AG04450 (cell line): ENCODE results near the gene TMEM130. TPM values are rescaled to one million over a fixed set of nuclear protein-coding genes. Genes with fewer than 3 reads are reported as not detected.

Source experiments
- CTCF ChIA-PET: fragments of 300-600, 350-600 bp; formaldehyde crosslinking; extraction: SDS; loops from one replicate; lab custom pipeline; 2022; ENCODE audit warnings: antibody characterized with exemption, inconsistent platforms; lab: Charles Lee
- POLR2A ChIA-PET: fragments of 350-600 bp; formaldehyde crosslinking; extraction: SDS; loops from one replicate; lab custom pipeline; 2021; ENCODE audit warnings: antibody characterized with exemption, inconsistent platforms; lab: Yijun Ruan, JAX
- DNase-seq: peaks from one replicate; pipeline ENCODE4 v3.0.0-alpha.2; 2011; ENCODE audit warnings: low read depth, low spot score
- H3K27ac ChIP-seq: one replicate; pipeline ENCODE4 v1.5.1; 2012; ENCODE audit warnings: low read depth, low read length, control low read depth
- H3K27me3 ChIP-seq: one replicate; pipeline ENCODE4 v1.6.0; 2012; ENCODE audit warnings: low read length; ENCODE audit not compliant: control insufficient read depth, insufficient read depth
- H3K4me3 ChIP-seq: 2 replicates; pipeline ENCODE4 v1.5.1; 2011; ENCODE audit warnings: mild to moderate bottlenecking, low read depth, low read length, control low read depth
- H3K9me3 ChIP-seq: 2 replicates; pipeline ENCODE4 v1.5.1; 2012; ENCODE audit warnings: low read length; ENCODE audit not compliant: control insufficient read depth, insufficient read depth
- polyA plus RNA-seq: library from polyadenylated mRNA; depleted of rRNA; stranded (reverse); fragments of >200 nt; gene quantifications from 2 replicates; pipeline ENCODE4 v1.2.3, GENCODE V29; 2011
- TF ChIP-seq, protein P1 (sequence below): IDR thresholded peaks from 2 replicates; pipeline ENCODE4 v1.5.1; 2011; ENCODE audit warnings: low read depth, low read length, control low read depth, inconsistent platforms

Gene TMEM130
- polyA plus RNA-seq, 1 experiment: 7.0 TPM

DNA sequence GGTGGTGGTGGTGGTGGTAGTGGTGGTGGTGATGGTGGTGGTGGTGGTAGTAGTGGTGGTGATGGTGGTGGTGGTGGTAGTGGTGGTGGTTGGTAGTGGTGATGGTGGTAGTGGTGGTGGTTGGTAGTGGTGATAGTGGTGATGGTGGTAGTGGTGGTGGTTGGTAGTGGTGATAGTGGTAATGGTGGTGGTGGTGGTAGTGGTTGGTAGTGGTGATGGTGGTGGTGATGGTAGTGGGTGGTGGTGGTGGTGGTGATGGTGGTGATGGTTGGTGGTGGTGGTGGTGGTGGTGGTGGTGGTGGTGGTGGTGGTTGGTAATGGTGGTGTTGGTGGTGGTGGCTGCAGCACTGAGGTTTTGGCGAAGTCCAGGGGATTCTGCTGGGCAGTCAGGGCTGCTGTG, 58.5 kb downstream of the TMEM130 start:
- no peak overlapping the region for H3K4me3 ChIP-seq
- ChIA-PET POLR2A (no interaction called here), CTCF (no interaction called here)
- no peak overlapping the region for H3K27ac ChIP-seq
- peaks cover 11% of the 10 kb centered on the region for H3K9me3 ChIP-seq
- DNase-seq: no peak
- H3K27me3 ChIP-seq: no peaks in the 10 kb centered on the region
- TF ChIP-seq, protein P1, sequence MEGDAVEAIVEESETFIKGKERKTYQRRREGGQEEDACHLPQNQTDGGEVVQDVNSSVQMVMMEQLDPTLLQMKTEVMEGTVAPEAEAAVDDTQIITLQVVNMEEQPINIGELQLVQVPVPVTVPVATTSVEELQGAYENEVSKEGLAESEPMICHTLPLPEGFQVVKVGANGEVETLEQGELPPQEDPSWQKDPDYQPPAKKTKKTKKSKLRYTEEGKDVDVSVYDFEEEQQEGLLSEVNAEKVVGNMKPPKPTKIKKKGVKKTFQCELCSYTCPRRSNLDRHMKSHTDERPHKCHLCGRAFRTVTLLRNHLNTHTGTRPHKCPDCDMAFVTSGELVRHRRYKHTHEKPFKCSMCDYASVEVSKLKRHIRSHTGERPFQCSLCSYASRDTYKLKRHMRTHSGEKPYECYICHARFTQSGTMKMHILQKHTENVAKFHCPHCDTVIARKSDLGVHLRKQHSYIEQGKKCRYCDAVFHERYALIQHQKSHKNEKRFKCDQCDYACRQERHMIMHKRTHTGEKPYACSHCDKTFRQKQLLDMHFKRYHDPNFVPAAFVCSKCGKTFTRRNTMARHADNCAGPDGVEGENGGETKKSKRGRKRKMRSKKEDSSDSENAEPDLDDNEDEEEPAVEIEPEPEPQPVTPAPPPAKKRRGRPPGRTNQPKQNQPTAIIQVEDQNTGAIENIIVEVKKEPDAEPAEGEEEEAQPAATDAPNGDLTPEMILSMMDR: no peak

DNA sequence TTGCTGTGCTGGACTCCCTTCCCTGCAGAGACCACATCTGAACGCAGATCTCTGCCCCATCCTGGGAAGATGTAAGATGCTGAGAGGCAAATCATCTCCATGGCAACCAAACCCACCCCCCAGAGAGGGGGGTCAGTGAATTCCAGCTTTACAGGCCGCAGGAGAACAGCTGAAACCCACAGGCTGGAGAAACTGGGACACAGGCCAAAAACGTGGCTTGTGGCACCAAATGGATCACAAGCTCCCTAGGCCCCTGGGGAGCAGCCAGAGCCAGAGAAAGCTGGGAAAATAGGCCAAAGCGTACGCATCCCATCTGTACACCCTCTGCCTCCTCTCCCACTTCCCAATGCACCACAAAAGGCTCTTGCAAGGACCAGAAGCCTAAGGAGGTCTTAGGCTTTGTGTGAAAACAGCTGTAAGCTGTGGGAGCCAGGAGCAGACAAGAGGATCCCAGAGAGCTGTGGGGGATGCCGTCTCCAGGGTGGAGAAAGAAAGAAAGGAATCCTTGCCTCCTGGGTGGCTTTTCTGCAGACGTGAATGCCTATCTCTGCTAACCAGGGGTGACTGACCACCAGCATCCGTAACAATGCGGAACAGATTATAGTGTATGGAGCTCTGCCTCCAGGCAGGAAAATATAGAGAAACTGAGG, 59.5 kb downstream of the TMEM130 start:
- Histone ChIP-seq H3K27me3 (no peaks in the 10 kb centered on the region), H3K9me3 (peaks cover 11% of the 10 kb centered on the region), H3K4me3 (no peak overlapping the region), H3K27ac (no peak overlapping the region)
- ChIA-PET CTCF (no interaction called here), POLR2A (no interaction called here)
- TF ChIP-seq, protein P1: no peak
- no peak for DNase-seq

DNA sequence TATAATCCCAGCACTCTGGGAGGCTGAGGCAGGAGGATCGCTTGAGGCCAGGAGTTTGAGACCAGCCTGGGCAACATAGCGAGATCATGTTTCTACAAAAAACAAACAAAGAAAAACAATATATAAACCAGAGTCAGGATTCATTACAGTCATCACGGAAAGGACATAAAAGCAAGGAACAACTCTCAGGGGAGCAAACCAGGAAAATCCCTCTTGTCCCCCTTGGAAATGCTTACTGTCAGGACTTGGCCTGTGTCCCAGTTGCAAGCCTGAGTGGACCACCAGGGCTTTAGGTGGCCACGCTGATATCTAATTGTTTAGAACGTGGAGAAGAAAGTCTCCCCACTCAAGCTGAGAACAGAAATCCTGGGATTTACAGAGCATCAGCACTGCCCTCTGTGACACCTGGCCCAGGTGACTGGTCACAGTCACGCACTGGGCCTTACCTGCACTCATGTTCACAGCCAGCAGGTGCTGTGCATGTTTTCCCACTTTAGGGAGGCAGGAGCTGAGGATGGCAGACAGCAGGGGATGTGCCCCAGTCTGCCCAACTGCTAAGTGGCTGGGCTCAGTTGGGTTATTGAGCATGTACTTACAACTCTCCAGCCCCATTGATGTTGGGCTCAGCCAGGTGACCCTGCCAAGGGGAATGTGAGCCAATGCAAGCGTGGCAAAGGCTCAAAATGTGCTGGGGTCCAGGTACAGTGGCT, 60.9 kb downstream of the TMEM130 start:
- POLR2A ChIA-PET: no interaction called here
- Histone ChIP-seq H3K4me3 (no peak overlapping the region), H3K9me3 (peaks cover 11% of the 10 kb centered on the region), H3K27me3 (no peaks in the 10 kb centered on the region), H3K27ac (no peak overlapping the region)
- no peak for DNase-seq
- CTCF ChIA-PET: no interaction called here
- TF ChIP-seq, protein P1: no peak

DNA sequence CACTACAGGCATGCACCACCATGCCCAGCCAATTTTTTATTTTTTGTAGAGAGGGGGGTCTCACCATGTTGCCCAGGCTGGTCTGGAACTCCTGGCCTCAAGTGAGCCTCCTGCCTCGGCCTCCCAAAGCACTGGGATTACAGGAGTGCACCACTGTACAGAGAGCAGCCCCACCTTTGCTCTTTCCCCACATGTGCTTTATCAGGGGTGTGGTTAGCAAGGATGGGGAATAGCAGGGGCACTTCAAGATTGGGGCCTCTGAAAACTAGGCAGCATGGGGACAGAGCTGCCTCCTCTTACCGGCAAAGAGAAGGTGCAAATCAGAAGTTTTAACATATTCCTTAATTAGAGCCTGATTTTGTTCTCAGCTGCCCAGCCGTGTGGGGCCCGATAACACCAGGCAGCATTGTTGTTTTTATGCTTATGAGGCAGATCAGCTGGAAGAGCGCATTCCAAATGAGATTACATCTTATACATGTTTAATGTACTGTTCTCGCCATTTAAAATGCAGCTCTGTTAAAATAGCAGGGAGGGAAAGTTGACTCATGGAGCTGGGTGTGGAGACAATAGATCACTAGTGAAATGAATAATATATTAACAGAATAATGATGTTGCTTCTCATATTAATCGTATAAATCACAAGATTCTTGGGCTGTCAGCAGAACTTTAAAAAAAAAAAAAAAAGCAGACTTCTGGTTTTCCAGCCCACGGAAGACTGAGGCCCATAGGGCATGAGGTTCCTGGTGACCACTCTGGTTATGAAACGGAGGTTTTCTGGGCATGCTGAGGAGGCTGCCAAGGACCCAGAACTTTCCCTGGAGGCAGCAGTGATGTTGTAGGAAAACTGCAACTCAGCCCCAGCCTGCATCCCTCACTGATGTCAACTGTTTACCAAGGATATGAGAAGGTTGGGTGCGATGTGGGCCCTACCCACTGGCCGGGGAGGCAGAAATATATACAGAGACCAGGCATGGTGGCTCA, 62.5 kb downstream of the TMEM130 start:
- ChIA-PET CTCF (no interaction called here), POLR2A (interaction anchor here (0.6 kb wide), 1 partner anchor 15 kb away, joined by 3 read pairs; no protein-coding TSS in a partner anchor)
- H3K9me3 ChIP-seq: peaks cover 11% of the 10 kb centered on the region
- TF ChIP-seq, protein P1: no peak
- no peak overlapping the region for H3K4me3 ChIP-seq
- no peak overlapping the region for H3K27ac ChIP-seq
- no peak for DNase-seq
- H3K27me3 ChIP-seq: no peaks in the 10 kb centered on the region
